ENCODE results near the gene NHEJ1.

Gene NHEJ1

GRCh38 chr2:219131327-219131726 lies 29.3 kb downstream of the NHEJ1 start:
- POLR2A ChIA-PET = no interaction called here
- CTCF ChIA-PET = interaction anchor here (0.9 to 3.9 kb wide), 6 partner anchors 12 to 129 kb away, joined by 3 to 14 read pairs (median 8); no protein-coding TSS in a partner anchor
- H3K27ac ChIP-seq (ENCODE audit: insufficient read depth in 1 of 2, low read depth in 1 of 2, low read length in 2 of 2, poor library complexity in 1 of 2, severe bottlenecking in 2 of 2) = no peak overlapping the region
- no peak for DNase-seq
- no peaks in the 10 kb centered on the region for H3K9me3 ChIP-seq (ENCODE audit: control extremely low read depth in 1 of 5, control insufficient read depth in 4 of 5, insufficient read depth in 2 of 5, low read depth in 1 of 5, low read length in 4 of 5)
- WGBS (ENCODE audit: insufficient coverage) = 100% methylated on average over 2 of the region's 3 CpGs
- H3K36me3 ChIP-seq (ENCODE audit: control insufficient read depth in 4 of 4, insufficient read depth in 4 of 4, low read length in 3 of 4) = peaks cover 0 to 2% (median 0%) of the 10 kb centered on the region in 4 experiments
- H3K4me3 ChIP-seq (ENCODE audit: control insufficient read depth in 1 of 7, extremely low read depth in 1 of 7, insufficient read depth in 4 of 7, low read depth in 2 of 7, low read length in 6 of 7) = no peak overlapping the region
- peaks cover 0 to 8% (median 6%) of the 10 kb centered on the region in 4 experiments for H3K4me1 ChIP-seq (ENCODE audit: control extremely low read depth in 1 of 4, control insufficient read depth in 4 of 4, insufficient read depth in 4 of 4, low read length in 3 of 4)
- H3K27me3 ChIP-seq (replicated peaks in 2 of 5; ENCODE audit: control insufficient read depth in 4 of 5, insufficient read depth in 5 of 5, low read length in 4 of 5) = no peaks in the 10 kb centered on the region

GRCh38 chr2:219129589-219129988 lies 31.0 kb downstream of the NHEJ1 start:
- WGBS (ENCODE audit: insufficient coverage) = 98% methylated on average over 13 of the region's 16 CpGs
- H3K27me3 ChIP-seq (replicated peaks in 2 of 5; ENCODE audit: control insufficient read depth in 4 of 5, insufficient read depth in 5 of 5, low read length in 4 of 5) = no peaks in the 10 kb centered on the region
- H3K36me3 ChIP-seq (ENCODE audit: control insufficient read depth in 4 of 4, insufficient read depth in 4 of 4, low read length in 3 of 4) = peaks cover 0 to 2% (median 0%) of the 10 kb centered on the region in 4 experiments
- peaks cover 0 to 13% (median 7%) of the 10 kb centered on the region in 4 experiments for H3K4me1 ChIP-seq (ENCODE audit: control extremely low read depth in 1 of 4, control insufficient read depth in 4 of 4, insufficient read depth in 4 of 4, low read length in 3 of 4)
- H3K4me3 ChIP-seq (ENCODE audit: control insufficient read depth in 1 of 7, extremely low read depth in 1 of 7, insufficient read depth in 4 of 7, low read depth in 2 of 7, low read length in 6 of 7) = no peak overlapping the region
- H3K27ac ChIP-seq (ENCODE audit: insufficient read depth in 1 of 2, low read depth in 1 of 2, low read length in 2 of 2, poor library complexity in 1 of 2, severe bottlenecking in 2 of 2) = no peak overlapping the region
- H3K9me3 ChIP-seq (ENCODE audit: control extremely low read depth in 1 of 5, control insufficient read depth in 4 of 5, insufficient read depth in 2 of 5, low read depth in 1 of 5, low read length in 4 of 5) = no peaks in the 10 kb centered on the region
- ChIA-PET CTCF (interaction anchor here (0.9 to 3.9 kb wide), 6 partner anchors 9 to 101 kb away, joined by 3 to 23 read pairs (median 5); no protein-coding TSS in a partner anchor), POLR2A (no interaction called here)
- DNase-seq = no peak

- peak overlapping the region in 1 of 7 experiments; percentile 12 for H3K4me3 ChIP-seq (ENCODE audit: control insufficient read depth in 1 of 7, extremely low read depth in 1 of 7, insufficient read depth in 4 of 7, low read depth in 2 of 7, low read length in 6 of 7)
- no peaks in the 10 kb centered on the region for H3K27me3 ChIP-seq (replicated peaks in 2 of 5; ENCODE audit: control insufficient read depth in 4 of 5, insufficient read depth in 5 of 5, low read length in 4 of 5)
- no peaks in the 10 kb centered on the region for H3K9me3 ChIP-seq (ENCODE audit: control extremely low read depth in 1 of 5, control insufficient read depth in 4 of 5, insufficient read depth in 2 of 5, low read depth in 1 of 5, low read length in 4 of 5)
- H3K4me1 ChIP-seq (ENCODE audit: control extremely low read depth in 1 of 4, control insufficient read depth in 4 of 4, insufficient read depth in 4 of 4, low read length in 3 of 4) = peaks cover 0 to 24% (median 7%) of the 10 kb centered on the region in 4 experiments
- peak; percentile 22 to 60 (median 48) for DNase-seq
- CTCF ChIA-PET = interaction anchor here (0.9 to 3.2 kb wide), 8 partner anchors 10 to 119 kb away, joined by 3 to 23 read pairs (median 4); no protein-coding TSS in a partner anchor
- H3K36me3 ChIP-seq (ENCODE audit: control insufficient read depth in 4 of 4, insufficient read depth in 4 of 4, low read length in 3 of 4) = peaks cover 0 to 5% (median 0%) of the 10 kb centered on the region in 4 experiments
- H3K27ac ChIP-seq (ENCODE audit: insufficient read depth in 1 of 2, low read depth in 1 of 2, low read length in 2 of 2, poor library complexity in 1 of 2, severe bottlenecking in 2 of 2) = no peak overlapping the region
- 25% methylated on average over 4 of the region's 7 CpGs for WGBS (ENCODE audit: insufficient coverage)
- POLR2A ChIA-PET = no interaction called here
These were observed 32.2 kb downstream of the NHEJ1 start for GRCh38 chr2:219128396-219128795.

GRCh38 chr2:219127037-219127635 lies 33.5 kb downstream of the NHEJ1 start:
- WGBS (ENCODE audit: insufficient coverage) = 100% methylated on average over 2 of the region's 2 CpGs
- DNase-seq = no peak
- CTCF ChIA-PET = interaction anchor here (0.5 to 12.5 kb wide), 8 partner anchors 9 to 117 kb away, joined by 3 to 336 read pairs (median 4); partner anchors contain the start of gene IHH

GRCh38 chr2:219126555-219126954 lies 34.1 kb downstream of the NHEJ1 start:
- peaks cover 0 to 24% (median 7%) of the 10 kb centered on the region in 4 experiments for H3K4me1 ChIP-seq (ENCODE audit: control extremely low read depth in 1 of 4, control insufficient read depth in 4 of 4, insufficient read depth in 4 of 4, low read length in 3 of 4)
- no peaks in the 10 kb centered on the region for H3K9me3 ChIP-seq (ENCODE audit: control extremely low read depth in 1 of 5, control insufficient read depth in 4 of 5, insufficient read depth in 2 of 5, low read depth in 1 of 5, low read length in 4 of 5)
- H3K27ac ChIP-seq (ENCODE audit: insufficient read depth in 1 of 2, low read depth in 1 of 2, low read length in 2 of 2, poor library complexity in 1 of 2, severe bottlenecking in 2 of 2) = no peak overlapping the region
- no peak overlapping the region for H3K4me3 ChIP-seq (ENCODE audit: control insufficient read depth in 1 of 7, extremely low read depth in 1 of 7, insufficient read depth in 4 of 7, low read depth in 2 of 7, low read length in 6 of 7)
- DNase-seq = no peak
- CTCF ChIA-PET = interaction anchor here (3.2 to 12.5 kb wide), 2 partner anchors 8 to 61 kb away, joined by 23 to 336 read pairs; partner anchors contain the start of gene IHH
- WGBS (ENCODE audit: insufficient coverage) = 100% methylated on average over 2 of the region's 3 CpGs
- POLR2A ChIA-PET = no interaction called here
- no peaks in the 10 kb centered on the region for H3K27me3 ChIP-seq (replicated peaks in 2 of 5; ENCODE audit: control insufficient read depth in 4 of 5, insufficient read depth in 5 of 5, low read length in 4 of 5)
- H3K36me3 ChIP-seq (ENCODE audit: control insufficient read depth in 4 of 4, insufficient read depth in 4 of 4, low read length in 3 of 4) = peaks cover 0 to 5% (median 0%) of the 10 kb centered on the region in 4 experiments

More at GRCh38 chr2:219127037-219127635, 33.5 kb downstream of the NHEJ1 start:
- Histone ChIP-seq H3K27me3 (replicated peaks in 2 of 5; ENCODE audit: control insufficient read depth in 4 of 5, insufficient read depth in 5 of 5, low read length in 4 of 5) (no peaks in the 10 kb centered on the region), H3K4me3 (ENCODE audit: control insufficient read depth in 1 of 7, extremely low read depth in 1 of 7, insufficient read depth in 4 of 7, low read depth in 2 of 7, low read length in 6 of 7) (no peak overlapping the region), H3K36me3 (ENCODE audit: control insufficient read depth in 4 of 4, insufficient read depth in 4 of 4, low read length in 3 of 4) (peaks cover 0 to 5% (median 0%) of the 10 kb centered on the region in 4 experiments), H3K27ac (ENCODE audit: insufficient read depth in 1 of 2, low read depth in 1 of 2, low read length in 2 of 2, poor library complexity in 1 of 2, severe bottlenecking in 2 of 2) (no peak overlapping the region), H3K4me1 (ENCODE audit: control extremely low read depth in 1 of 4, control insufficient read depth in 4 of 4, insufficient read depth in 4 of 4, low read length in 3 of 4) (peaks cover 0 to 24% (median 7%) of the 10 kb centered on the region in 4 experiments), H3K9me3 (ENCODE audit: control extremely low read depth in 1 of 5, control insufficient read depth in 4 of 5, insufficient read depth in 2 of 5, low read depth in 1 of 5, low read length in 4 of 5) (no peaks in the 10 kb centered on the region)
- POLR2A ChIA-PET = no interaction called here

- no CpG with 5 or more reads among the region's 1 CpG for WGBS (ENCODE audit: insufficient coverage)
- ChIA-PET POLR2A (no interaction called here), CTCF (interaction anchor here (0.8 to 12.5 kb wide), 3 partner anchors 7 to 61 kb away, joined by 3 to 336 read pairs (median 4); partner anchors contain the start of gene IHH)
- no peaks in the 10 kb centered on the region for H3K9me3 ChIP-seq (ENCODE audit: control extremely low read depth in 1 of 5, control insufficient read depth in 4 of 5, insufficient read depth in 2 of 5, low read depth in 1 of 5, low read length in 4 of 5)
- peaks cover 0 to 24% (median 7%) of the 10 kb centered on the region in 4 experiments for H3K4me1 ChIP-seq (ENCODE audit: control extremely low read depth in 1 of 4, control insufficient read depth in 4 of 4, insufficient read depth in 4 of 4, low read length in 3 of 4)
- H3K27ac ChIP-seq (ENCODE audit: insufficient read depth in 1 of 2, low read depth in 1 of 2, low read length in 2 of 2, poor library complexity in 1 of 2, severe bottlenecking in 2 of 2) = no peak overlapping the region
- H3K27me3 ChIP-seq (replicated peaks in 2 of 5; ENCODE audit: control insufficient read depth in 4 of 5, insufficient read depth in 5 of 5, low read length in 4 of 5) = no peaks in the 10 kb centered on the region
- H3K4me3 ChIP-seq (ENCODE audit: control insufficient read depth in 1 of 7, extremely low read depth in 1 of 7, insufficient read depth in 4 of 7, low read depth in 2 of 7, low read length in 6 of 7) = no peak overlapping the region
- peaks cover 0 to 5% (median 0%) of the 10 kb centered on the region in 4 experiments for H3K36me3 ChIP-seq (ENCODE audit: control insufficient read depth in 4 of 4, insufficient read depth in 4 of 4, low read length in 3 of 4)
- no peak for DNase-seq
These were observed 34.7 kb downstream of the NHEJ1 start for GRCh38 chr2:219125886-219126270.

All from common myeloid progenitor, CD34-positive (primary cell).